DOHH2 (cell line): ENCODE measurements around the gene DGUOK.

Experiments
- EZH2phosphoT487 ChIP-seq: fragments of 200-600 bp; sonication (generic); IDR thresholded peaks from 2 replicates; pipeline ENCODE4 v1.6.1; 2017; ENCODE audit warnings: borderline replicate concordance, mild to moderate bottlenecking, antibody characterized with exemption, low read length, moderate library complexity, mixed read lengths
- TF ChIP-seq, protein P1 (sequence below): fragments of 200-600 bp; sonication (generic); IDR thresholded peaks from one replicate; pipeline ENCODE4 v1.5.1; 2014; ENCODE audit warnings: antibody characterized with exemption, mild to moderate bottlenecking, low read depth, low read length; ENCODE audit not compliant: poor library complexity, severe bottlenecking

DNA sequence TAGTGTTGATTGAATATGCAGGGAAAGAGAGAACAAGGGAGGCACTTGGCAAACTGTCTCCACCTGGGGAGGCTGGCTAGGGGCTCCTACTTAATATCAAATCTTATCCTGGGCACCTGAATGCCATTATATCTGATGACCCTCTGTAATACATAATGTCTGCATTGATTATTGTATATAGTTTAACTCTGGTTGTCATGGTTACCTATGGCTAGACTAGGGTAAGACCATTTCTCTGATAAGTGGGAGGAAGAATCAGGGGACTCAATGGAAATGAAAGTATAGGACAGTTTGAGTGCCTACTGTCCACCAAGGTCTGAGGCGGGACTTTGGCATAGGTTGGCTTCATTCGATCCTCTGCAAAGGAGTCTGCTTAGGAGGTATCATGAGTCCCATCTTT, 50.8 kb downstream of the DGUOK start:
- TF ChIP-seq, protein P1, sequence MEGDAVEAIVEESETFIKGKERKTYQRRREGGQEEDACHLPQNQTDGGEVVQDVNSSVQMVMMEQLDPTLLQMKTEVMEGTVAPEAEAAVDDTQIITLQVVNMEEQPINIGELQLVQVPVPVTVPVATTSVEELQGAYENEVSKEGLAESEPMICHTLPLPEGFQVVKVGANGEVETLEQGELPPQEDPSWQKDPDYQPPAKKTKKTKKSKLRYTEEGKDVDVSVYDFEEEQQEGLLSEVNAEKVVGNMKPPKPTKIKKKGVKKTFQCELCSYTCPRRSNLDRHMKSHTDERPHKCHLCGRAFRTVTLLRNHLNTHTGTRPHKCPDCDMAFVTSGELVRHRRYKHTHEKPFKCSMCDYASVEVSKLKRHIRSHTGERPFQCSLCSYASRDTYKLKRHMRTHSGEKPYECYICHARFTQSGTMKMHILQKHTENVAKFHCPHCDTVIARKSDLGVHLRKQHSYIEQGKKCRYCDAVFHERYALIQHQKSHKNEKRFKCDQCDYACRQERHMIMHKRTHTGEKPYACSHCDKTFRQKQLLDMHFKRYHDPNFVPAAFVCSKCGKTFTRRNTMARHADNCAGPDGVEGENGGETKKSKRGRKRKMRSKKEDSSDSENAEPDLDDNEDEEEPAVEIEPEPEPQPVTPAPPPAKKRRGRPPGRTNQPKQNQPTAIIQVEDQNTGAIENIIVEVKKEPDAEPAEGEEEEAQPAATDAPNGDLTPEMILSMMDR: no peak
- TF ChIP-seq EZH2phosphoT487: no peak
